Fibroblast of lung (primary cell): ENCODE measurements around the gene AQR.

ENCODE experiments used
- CTCF ChIP-seq, 2 donors: IDR thresholded peaks in 1 of 2; conservative IDR thresholded peaks in 1 of 2; 1 replicate in 1 of 2; 2 replicates in 1 of 2; pipeline ENCODE4 v1.5.1; 2011 to 2012; ENCODE audit warnings: low read length in 2 of 2, control low read depth in 1 of 2, inconsistent platforms in 1 of 2, low read depth in 1 of 2, mild to moderate bottlenecking in 1 of 2
- EZH2 ChIP-seq: IDR thresholded peaks from 2 replicates; pipeline ENCODE4 v1.5.1; 2012; ENCODE audit warnings: low read length, control low read depth, mild to moderate bottlenecking; ENCODE audit errors: missing control alignments

DNA sequence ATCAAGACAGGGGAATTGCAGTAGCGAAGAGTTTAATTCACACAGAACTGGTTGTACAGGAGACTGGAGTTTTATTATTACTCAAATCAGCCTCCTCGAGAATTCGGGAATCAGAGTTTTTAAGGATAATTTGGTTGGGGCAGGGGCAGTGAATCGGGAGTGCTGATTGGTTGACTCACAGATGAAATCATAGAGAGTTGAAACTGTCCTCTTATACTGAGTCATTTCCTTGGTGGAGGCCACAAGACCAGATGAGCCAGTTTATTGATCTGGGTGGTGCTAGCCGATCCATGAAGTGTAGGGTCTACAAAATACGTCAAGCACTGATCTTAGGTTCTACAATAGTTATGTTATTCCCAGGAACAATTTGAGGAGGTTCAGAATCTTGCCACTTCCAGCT lies 23.9 kb upstream of the AQR start:
- TF ChIP-seq EZH2 (no peak), CTCF (conservative IDR thresholded peaks at IDR 0.05 in 1 of 2, IDR thresholded peaks at IDR 0.05 in 1 of 2; ENCODE audit: low read depth in 1 of 2, low read length in 2 of 2) (no peak)
